GM12878 (cell line): ENCODE results near the gene CACUL1. TPM values are rescaled to one million over a fixed set of nuclear protein-coding genes. Genes with fewer than 3 reads are reported as not detected.

Source experiments
- ATAC-seq: fragments of 200-7000 bp; cut with Tn5 transposase; 3 replicates; pipeline ENCODE4 v1.9.1; 2020; ENCODE audit warnings: mild to moderate bottlenecking, moderate library complexity
- BruUV-seq: library from RNA; stranded (reverse); fragments of 400-500 nt; replicated peaks from 2 replicates; lab custom pipeline; 2021; lab: Mats Ljungman, UMichigan
- CTCF ChIA-PET: fragments of 300-600 bp; sonication (Branson Sonifier 250); formaldehyde crosslinking; extraction: SDS; loops from one replicate; lab custom pipeline; 2021; ENCODE audit warnings: inconsistent platforms; lab: Yijun Ruan, JAX
- POLR2A ChIA-PET: fragments of 350-600 bp; formaldehyde crosslinking; extraction: SDS; loops from one replicate; lab custom pipeline; 2021; ENCODE audit warnings: inconsistent platforms; lab: Charles Lee
- RAD21 ChIA-PET: fragments of 300-600 bp; sonication (Branson Sonifier 250); formaldehyde crosslinking; loops from one replicate; lab custom pipeline; 2023; ENCODE audit warnings: antibody characterized with exemption; ENCODE audit not compliant: unreplicated experiment; lab: Charles Lee
- SMC1A ChIA-PET: fragments of 300-600 bp; sonication (Branson Sonifier 250); formaldehyde crosslinking; loops from one replicate; lab custom pipeline; 2023; ENCODE audit not compliant: unreplicated experiment, uncharacterized antibody; lab: Charles Lee
- DNase-seq: peaks from one replicate; pipeline ENCODE4 v3.0.0-alpha.2; 2011; ENCODE audit warnings: low read depth, low spot score
- FAIRE-seq: peaks from 3 replicates; lab custom pipeline; 2011; peaks lifted over from hg19 to GRCh38; lab: Jason Lieb, UNC
- H2AFZ ChIP-seq: 2 replicates; pipeline ENCODE4 v1.6.0; 2011; ENCODE audit warnings: low read depth, low read length, control low read depth; ENCODE audit not compliant: control insufficient read depth
- H3K27ac ChIP-seq: 2 replicates; pipeline ENCODE4 v1.5.1; 2011; ENCODE audit warnings: control low read depth; ENCODE audit not compliant: control insufficient read depth, insufficient read depth
- H3K27me3 ChIP-seq, 2 experiments: replicated peaks in 1 of 2; 2 replicates each; pipeline versions ENCODE4 v1.6.0 to v1.6.1; 2011; ENCODE audit warnings: low read length in 1 of 2; ENCODE audit not compliant: control insufficient read depth in 2 of 2, insufficient read depth in 2 of 2
- H3K36me3 ChIP-seq, 2 experiments: 2 replicates each; pipeline ENCODE4 v1.5.1; 2011; ENCODE audit warnings: low read length in 1 of 2; ENCODE audit not compliant: control insufficient read depth in 2 of 2, insufficient read depth in 2 of 2
- H3K4me1 ChIP-seq: 2 replicates; pipeline ENCODE4 v1.6.1; 2011; ENCODE audit warnings: mild to moderate bottlenecking, low read length, moderate library complexity, mixed read lengths; ENCODE audit not compliant: control insufficient read depth, insufficient read depth
- H3K4me2 ChIP-seq: 2 replicates; pipeline ENCODE4 v1.6.0; 2011; ENCODE audit warnings: control low read depth; ENCODE audit not compliant: control insufficient read depth, insufficient read depth
- H3K4me3 ChIP-seq: fragments of 200-600 bp; sonication (generic); 2 replicates; pipeline ENCODE4 v1.5.1; 2016
- H3K79me2 ChIP-seq: 2 replicates; pipeline ENCODE4 v1.6.0; 2011; ENCODE audit warnings: low read length; ENCODE audit not compliant: control insufficient read depth, insufficient read depth
- H3K9ac ChIP-seq: 2 replicates; pipeline ENCODE4 v1.8.0; 2011; ENCODE audit warnings: low read length, control low read depth, mixed read lengths; ENCODE audit not compliant: control insufficient read depth, insufficient read depth
- H3K9me3 ChIP-seq: replicated peaks from 3 replicates; pipeline ENCODE4 v1.5.1; 2011; ENCODE audit warnings: mild to moderate bottlenecking, low read length; ENCODE audit not compliant: control insufficient read depth, insufficient read depth
- H4K20me1 ChIP-seq: 2 replicates; pipeline ENCODE4 v1.6.0; 2011; ENCODE audit not compliant: control insufficient read depth, insufficient read depth
- CHD4 ChIP-seq: fragments of 200-600 bp; sonication (generic); IDR thresholded peaks from 2 replicates; pipeline ENCODE4 v1.6.1; 2016; ENCODE audit warnings: mild to moderate bottlenecking
- EGR1 ChIP-seq, 2 experiments: IDR thresholded peaks; 1 replicate in 1 of 2; 2 replicates in 1 of 2; pipeline ENCODE4 v1.6.1; 2011 to 2012; ENCODE audit warnings: low read depth in 2 of 2, low read length in 2 of 2, borderline replicate concordance in 1 of 2, mild to moderate bottlenecking in 1 of 2, moderate library complexity in 1 of 2
- MTA3 ChIP-seq: IDR thresholded peaks from 2 replicates; pipeline ENCODE4 v1.6.1; 2012; ENCODE audit warnings: low read length, inconsistent platforms, borderline replicate concordance
- SMARCA5 ChIP-seq: fragments of 450-650 bp; IDR thresholded peaks from 2 replicates; pipeline ENCODE4 v1.6.1; 2017; ENCODE audit warnings: mild to moderate bottlenecking
- WGBS: methylation state at CpG from one replicate; pipeline ENCODE4 v1.1.6; 2016; ENCODE audit warnings: low lambda C conversion rate; ENCODE audit not compliant: insufficient replicate concordance, insufficient coverage; ENCODE audit errors: missing lambda C conversion rate; 5-methylcytosine and 5-hydroxymethylcytosine counted together
- in situ Hi-C: fragments of 300-500 bp; cut with MboI; formaldehyde crosslinking; loops from 9 replicates; pipeline ENCODE4 v1.14.3; 2018; ENCODE audit warnings: mixed read lengths
- intact Hi-C: fragments of 100-400 bp; cut with micrococcal nuclease; formaldehyde crosslinking; loops from one replicate; pipeline ENCODE4 v1.14.2; 2022; ENCODE audit not compliant: unreplicated experiment
- polyA plus RNA-seq, 11 experiments: library from polyadenylated mRNA; depleted of rRNA in 4 of 11; unstranded in 6 of 11; stranded (reverse) in 5 of 11; fragments of >200 nt; fragmentation: Nextera tagmentation in 4 of 11; fragmentation: Illumina TruSeq in 1 of 11; extraction: Ambion mirVana in 4 of 11; extraction: Trizol in 1 of 11; gene quantifications; 1 replicate in 1 of 11; 2 replicates in 10 of 11; pipeline versions ENCODE4 v1.2.1 to v1.2.3, GENCODE V29; 2011 to 2016; ENCODE audit warnings: inconsistent platforms in 2 of 11, missing spikeins in 2 of 11, low read depth in 1 of 11
- total RNA-seq, 4 experiments: library from RNA; depleted of rRNA in 3 of 4; stranded (reverse); fragments of >200 nt in 3 of 4; fragmentation: Illumina TruSeq in 1 of 4; extraction: Trizol in 1 of 4; gene quantifications; 2 replicates each; pipeline versions ENCODE4 v1.2.1 to v1.2.3, GENCODE V29; 2013 to 2021
- TF ChIP-seq, protein P1 (sequence below): fragments of 450-650 bp; IDR thresholded peaks from 2 replicates; pipeline ENCODE4 v1.6.1; 2016; ENCODE audit warnings: mild to moderate bottlenecking
- TF ChIP-seq, protein P2 (sequence below): IDR thresholded peaks from 2 replicates; pipeline ENCODE4 v1.6.1; 2012; ENCODE audit warnings: low read depth, low read length, improper control_type of control experiment

The CACUL1 gene
- total and polyA plus RNA-seq, 10 of the 15 experiments (the other 5 are each of a cell fraction or from before 2014, with no cell fraction given), result 7.4 to 23.2 (median 13.0) TPM

DNA sequence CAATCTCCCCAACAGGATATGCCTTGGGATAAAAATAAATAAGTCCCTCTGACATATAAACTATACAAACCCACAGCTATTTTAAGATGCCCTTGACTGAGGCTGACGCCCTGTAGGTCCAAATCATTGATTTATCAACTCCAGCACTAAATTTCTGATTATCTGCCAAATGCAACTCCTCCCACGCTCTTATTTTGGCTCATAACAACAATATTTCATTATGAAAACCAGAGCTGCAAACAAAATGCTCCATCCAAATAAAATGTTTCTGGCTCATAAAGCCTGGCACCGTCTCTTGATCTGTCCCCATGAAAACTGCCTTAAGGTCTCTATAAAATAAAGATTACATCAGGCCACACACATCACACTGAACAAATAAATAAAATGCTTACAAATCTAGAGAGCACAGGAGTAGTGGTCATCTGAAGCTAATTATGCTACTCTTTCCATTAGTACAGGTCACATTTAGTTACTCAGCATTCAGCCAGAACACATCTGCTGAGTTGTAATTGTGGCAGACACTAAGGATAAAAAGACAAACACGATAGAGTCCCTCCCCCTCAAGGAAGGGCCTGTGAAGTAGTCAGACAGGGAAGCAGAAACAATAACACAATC is 28.8 kb downstream of the CACUL1 start (continued):
- no peak for TF ChIP-seq EGR1 (IDR thresholded peaks at IDR 0.05; ENCODE audit: borderline replicate concordance in 1 of 2, low read depth in 2 of 2, low read length in 2 of 2)
- TF ChIP-seq, protein P1, sequence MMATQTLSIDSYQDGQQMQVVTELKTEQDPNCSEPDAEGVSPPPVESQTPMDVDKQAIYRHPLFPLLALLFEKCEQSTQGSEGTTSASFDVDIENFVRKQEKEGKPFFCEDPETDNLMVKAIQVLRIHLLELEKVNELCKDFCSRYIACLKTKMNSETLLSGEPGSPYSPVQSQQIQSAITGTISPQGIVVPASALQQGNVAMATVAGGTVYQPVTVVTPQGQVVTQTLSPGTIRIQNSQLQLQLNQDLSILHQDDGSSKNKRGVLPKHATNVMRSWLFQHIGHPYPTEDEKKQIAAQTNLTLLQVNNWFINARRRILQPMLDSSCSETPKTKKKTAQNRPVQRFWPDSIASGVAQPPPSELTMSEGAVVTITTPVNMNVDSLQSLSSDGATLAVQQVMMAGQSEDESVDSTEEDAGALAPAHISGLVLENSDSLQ, result no peak
- TF ChIP-seq, all 136 proteins: peak for 0

DNA sequence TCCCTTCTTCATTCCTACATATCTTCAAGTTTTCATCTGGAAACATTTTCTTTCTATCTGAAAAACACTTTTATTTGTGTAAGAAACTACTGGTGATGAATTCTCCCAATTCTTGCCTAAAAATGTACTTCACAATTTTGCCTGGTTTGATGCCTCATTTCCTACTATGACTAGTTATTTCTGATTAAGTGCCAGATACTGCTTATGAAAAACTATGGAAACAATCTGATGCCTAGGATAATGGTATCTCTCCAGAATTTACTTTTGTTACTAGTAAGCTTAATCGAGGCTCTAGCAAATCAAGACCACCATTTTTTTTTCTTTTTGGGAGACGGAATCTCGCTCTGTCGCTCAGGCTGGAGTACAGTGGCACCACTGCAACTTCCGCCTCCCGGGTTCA is 31.3 kb downstream of the CACUL1 start:
- Histone ChIP-seq H3K36me3 (peaks cover 0 to 6% of the 10 kb centered on the region in 2 experiments; a peak in 3 of 4 replicates), H3K9me3 (no peaks in the 10 kb centered on the region), H3K4me3 (no peak overlapping the region), H3K79me2 (no peaks in the 10 kb centered on the region; the same call in 1 of the 2 replicates), H3K9ac (no peak overlapping the region), H3K4me2 (no peak overlapping the region), H3K4me1 (no peaks in the 10 kb centered on the region), H3K27ac (no peak overlapping the region), H3K27me3 (no peaks in the 10 kb centered on the region), H4K20me1 (no peaks in the 10 kb centered on the region), H2AFZ (no peak overlapping the region)
- FAIRE-seq (no peak), DNase-seq (no peak), ATAC-seq (no peak)
- in situ Hi-C loops, result no loop called here
- no TSS peak for BruUV-seq
- RAD21 ChIA-PET, result no interaction called here
- TF ChIP-seq SMARCA5 (no peak), CHD4 (no peak), MTA3 (no peak)
- TF ChIP-seq, protein P2, sequence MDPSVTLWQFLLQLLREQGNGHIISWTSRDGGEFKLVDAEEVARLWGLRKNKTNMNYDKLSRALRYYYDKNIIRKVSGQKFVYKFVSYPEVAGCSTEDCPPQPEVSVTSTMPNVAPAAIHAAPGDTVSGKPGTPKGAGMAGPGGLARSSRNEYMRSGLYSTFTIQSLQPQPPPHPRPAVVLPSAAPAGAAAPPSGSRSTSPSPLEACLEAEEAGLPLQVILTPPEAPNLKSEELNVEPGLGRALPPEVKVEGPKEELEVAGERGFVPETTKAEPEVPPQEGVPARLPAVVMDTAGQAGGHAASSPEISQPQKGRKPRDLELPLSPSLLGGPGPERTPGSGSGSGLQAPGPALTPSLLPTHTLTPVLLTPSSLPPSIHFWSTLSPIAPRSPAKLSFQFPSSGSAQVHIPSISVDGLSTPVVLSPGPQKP, result no peak
- intact Hi-C loops, result no loop called here
- CTCF ChIA-PET, result interaction anchor here (7.5 kb wide), 1 partner anchor 155 kb away, joined by 72 read pairs; no protein-coding TSS in a partner anchor
- 93% methylated on average over 6 of the region's 6 CpGs for WGBS
- SMC1A ChIA-PET, result interaction anchor here (1.6 kb wide), 1 partner anchor 14 kb away, joined by 3 read pairs; no protein-coding TSS in a partner anchor
- POLR2A ChIA-PET, result interaction anchor here (0.6 kb wide), 1 partner anchor 1577 kb away, joined by 3 read pairs; no protein-coding TSS in a partner anchor
